GM12864 (cell line): Measurements from ENCODE around the gene LOXHD1.

Experiments used
- DNase-seq: peaks from one replicate; pipeline ENCODE4 v3.0.0-alpha.2; 2011; ENCODE audit warnings: low read depth
- H3K4me3 ChIP-seq: 2 replicates; pipeline ENCODE4 v1.5.1; 2011; ENCODE audit warnings: mild to moderate bottlenecking, low read depth, low read length, control low read depth
- CTCF ChIP-seq: IDR thresholded peaks from 2 replicates; pipeline ENCODE4 v1.5.1; 2011; ENCODE audit warnings: low read depth, mild to moderate bottlenecking, moderate library complexity, low read length, control low read depth, inconsistent platforms; ENCODE audit errors: missing control alignments

Gene LOXHD1

GRCh38 chr18:46627136-46627535, 29.9 kb downstream of the LOXHD1 start:
- no peak for DNase-seq
- H3K4me3 ChIP-seq: no peak overlapping the region
- TF ChIP-seq CTCF: no peak

GRCh38 chr18:46625069-46625468, 32.0 kb downstream of the LOXHD1 start:
- no peak for DNase-seq
- no peak overlapping the region for H3K4me3 ChIP-seq
- no peak for TF ChIP-seq CTCF

- DNase-seq: no peak
- no peak for TF ChIP-seq CTCF
- H3K4me3 ChIP-seq: no peak overlapping the region
Measured at GRCh38 chr18:46624127-46624526, 32.9 kb downstream of the LOXHD1 start.

- no peak overlapping the region for H3K4me3 ChIP-seq
- TF ChIP-seq CTCF: no peak
- DNase-seq: no peak
Measured at GRCh38 chr18:46623541-46623940, 33.5 kb downstream of the LOXHD1 start.

GRCh38 chr18:46622999-46623398, 34.0 kb downstream of the LOXHD1 start:
- TF ChIP-seq CTCF: no peak
- no peak for DNase-seq
- no peak overlapping the region for H3K4me3 ChIP-seq

- H3K4me3 ChIP-seq: no peak overlapping the region
- TF ChIP-seq CTCF: no peak
- DNase-seq: no peak
Measured at GRCh38 chr18:46622451-46622850, 34.6 kb downstream of the LOXHD1 start.

- no peak overlapping the region for H3K4me3 ChIP-seq
- no peak for TF ChIP-seq CTCF
- DNase-seq: no peak
Measured at GRCh38 chr18:46621871-46622270, 35.1 kb downstream of the LOXHD1 start.
